H1 (cell line): Measurements from ENCODE around the gene CACNA2D3. TPM values are rescaled to one million over a fixed set of nuclear protein-coding genes. Genes with fewer than 3 reads are reported as not detected.
A peak's percentile ranks its signal among the peaks of the same experiment; 100 is the strongest.

Experiments used
- CTCF ChIA-PET: fragments of 300-600 bp; sonication (Branson Sonifier 250); formaldehyde crosslinking; loops from one replicate; lab custom pipeline; 2021; ENCODE audit not compliant: partially characterized antibody; lab: Charles Lee
- POLR2A ChIA-PET: fragments of 300-600 bp; sonication (Branson Sonifier 250); formaldehyde crosslinking; loops from one replicate; lab custom pipeline; 2021; ENCODE audit warnings: inconsistent platforms; ENCODE audit not compliant: partially characterized antibody; lab: Charles Lee
- DNase-seq, 2 experiments: peaks; one replicate each; pipeline versions ENCODE4 v3.0.0 to v3.0.0-alpha.2; 2010 to 2022; ENCODE audit warnings: low spot score in 2 of 2, low read depth in 1 of 2, mixed read lengths in 1 of 2
- FAIRE-seq: peaks from 2 replicates; lab custom pipeline; 2011; peaks lifted over from hg19 to GRCh38; lab: Jason Lieb, UNC
- H2AFZ ChIP-seq: 2 replicates; pipeline ENCODE4 v1.8.1; 2012; ENCODE audit warnings: low read length, inconsistent platforms
- H2AK5ac ChIP-seq: 2 replicates; pipeline ENCODE4 v1.6.1; 2013; ENCODE audit warnings: low read depth, low read length
- H2BK120ac ChIP-seq: replicated peaks from 2 replicates; pipeline ENCODE3; 2013; ENCODE audit warnings: low read depth, low read length, inconsistent platforms
- H2BK12ac ChIP-seq: 2 replicates; pipeline ENCODE4 v1.6.1; 2013; ENCODE audit warnings: low read depth, low read length
- H2BK15ac ChIP-seq: 2 replicates; pipeline ENCODE4 v1.6.1; 2013; ENCODE audit warnings: low read length
- H2BK20ac ChIP-seq: 2 replicates; pipeline ENCODE4 v1.6.1; 2013; ENCODE audit warnings: low read length
- H2BK5ac ChIP-seq: 2 replicates; pipeline ENCODE4 v1.6.1; 2013; ENCODE audit warnings: low read depth, low read length
- H3K14ac ChIP-seq: 2 replicates; pipeline ENCODE4 v1.6.1; 2013; ENCODE audit warnings: inconsistent platforms; ENCODE audit not compliant: insufficient read length
- H3K18ac ChIP-seq: 2 replicates; pipeline ENCODE4 v1.6.1; 2013; ENCODE audit warnings: low read length; ENCODE audit errors: extremely low read depth
- H3K23ac ChIP-seq: 2 replicates; pipeline ENCODE4 v1.6.1; 2013; ENCODE audit warnings: inconsistent platforms; ENCODE audit not compliant: insufficient read length
- H3K23me2 ChIP-seq: 2 replicates; pipeline ENCODE4 v1.6.1; 2013; ENCODE audit warnings: low read depth, low read length
- H3K27ac ChIP-seq: 2 replicates; pipeline ENCODE4 v1.6.1; 2011; ENCODE audit warnings: low read depth, low read length, inconsistent platforms
- H3K27me3 ChIP-seq, 4 experiments: replicated peaks in 1 of 4; 1 replicate in 1 of 4; 2 replicates in 3 of 4; pipeline versions ENCODE4 v1.6.1 to v1.8.1; 2011 to 2013; ENCODE audit warnings: low read length in 3 of 4, mild to moderate bottlenecking in 3 of 4, inconsistent platforms in 2 of 4, mixed read lengths in 2 of 4, moderate library complexity in 1 of 4; ENCODE audit not compliant: control insufficient read depth in 3 of 4, insufficient read depth in 3 of 4; ENCODE audit errors: extremely low read depth in 1 of 4
- H3K36me3 ChIP-seq, 4 experiments: 2 replicates each; pipeline versions ENCODE4 v1.6.1 to v1.8.1; 2011 to 2013; ENCODE audit warnings: mild to moderate bottlenecking in 4 of 4, low read length in 3 of 4, moderate library complexity in 2 of 4, control low read depth in 1 of 4, inconsistent platforms in 1 of 4; ENCODE audit not compliant: insufficient read depth in 4 of 4, control insufficient read depth in 2 of 4
- H3K4ac ChIP-seq: replicated peaks from 2 replicates; pipeline ENCODE3; 2013; ENCODE audit warnings: low read length, low read depth, mixed read lengths, inconsistent platforms; ENCODE audit not compliant: insufficient read length
- H3K4me1 ChIP-seq, 4 experiments: replicated peaks in 1 of 4; 1 replicate in 1 of 4; 2 replicates in 3 of 4; pipeline versions ENCODE4 v1.6.1 to v1.8.1; 2011 to 2013; ENCODE audit warnings: low read length in 3 of 4, inconsistent platforms in 2 of 4, mixed read lengths in 1 of 4; ENCODE audit not compliant: insufficient read depth in 4 of 4, control insufficient read depth in 3 of 4
- H3K4me2 ChIP-seq, 2 experiments: 2 replicates each; pipeline versions ENCODE4 v1.6.1 to v1.8.1; 2011 to 2013; ENCODE audit warnings: low read depth in 2 of 2, low read length in 2 of 2, control low read depth in 1 of 2, inconsistent platforms in 1 of 2, mild to moderate bottlenecking in 1 of 2; ENCODE audit not compliant: insufficient read depth in 1 of 2
- H3K4me3 ChIP-seq, 4 experiments: fragments of 200-600, 300-600 bp in 1 of 4; sonication (generic), shearing (Covaris generic), sonication (Bioruptor Twin) in 1 of 4; 2 replicates each; pipeline versions ENCODE4 v1.5.1 to v1.8.1; 2011 to 2016; ENCODE audit warnings: low read length in 4 of 4, low read depth in 3 of 4, control low read depth in 2 of 4, inconsistent platforms in 2 of 4, mild to moderate bottlenecking in 2 of 4, mixed read lengths in 1 of 4, moderate library complexity in 1 of 4; ENCODE audit not compliant: insufficient read depth in 2 of 4; ENCODE audit errors: extremely low read depth in 1 of 4
- H3K56ac ChIP-seq: replicated peaks from 2 replicates; pipeline ENCODE3; 2013; ENCODE audit warnings: low read depth, mild to moderate bottlenecking, mixed read lengths, low read length, inconsistent platforms; ENCODE audit not compliant: insufficient read length
- H3K79me1 ChIP-seq: 2 replicates; pipeline ENCODE4 v1.6.1; 2013; ENCODE audit warnings: low read depth, low read length, control low read depth
- H3K79me2 ChIP-seq, 2 experiments: 2 replicates each; pipeline versions ENCODE4 v1.6.1 to v1.8.1; 2012 to 2013; ENCODE audit warnings: low read length in 2 of 2, mild to moderate bottlenecking in 2 of 2, inconsistent platforms in 1 of 2; ENCODE audit not compliant: insufficient read depth in 2 of 2, control insufficient read depth in 1 of 2
- H3K9ac ChIP-seq, 4 experiments: replicated peaks in 1 of 4; 1 replicate in 1 of 4; 2 replicates in 3 of 4; pipeline versions ENCODE4 v1.6.1 to v1.8.1; 2011 to 2013; ENCODE audit warnings: low read depth in 3 of 4, low read length in 3 of 4, control low read depth in 2 of 4, mild to moderate bottlenecking in 2 of 4, moderate library complexity in 2 of 4, inconsistent platforms in 1 of 4; ENCODE audit errors: extremely low read depth in 1 of 4
- H3K9me3 ChIP-seq, 2 experiments: 2 replicates each; pipeline versions ENCODE4 v1.6.1 to v1.8.1; 2012 to 2013; ENCODE audit warnings: mild to moderate bottlenecking in 2 of 2, moderate library complexity in 2 of 2, control low read depth in 1 of 2, inconsistent platforms in 1 of 2, low read depth in 1 of 2, low read length in 1 of 2, mixed read lengths in 1 of 2; ENCODE audit not compliant: insufficient read depth in 2 of 2
- H4K20me1 ChIP-seq, 2 experiments: replicated peaks in 1 of 2; 2 replicates each; pipeline versions ENCODE3 to v1.8.1; 2011 to 2013; ENCODE audit warnings: inconsistent platforms in 2 of 2, low read length in 2 of 2, mild to moderate bottlenecking in 1 of 2; ENCODE audit not compliant: insufficient read depth in 2 of 2, control insufficient read depth in 1 of 2
- H4K5ac ChIP-seq: 2 replicates; pipeline ENCODE4 v1.6.1; 2013; ENCODE audit warnings: low read length, low read depth, mixed read lengths, inconsistent platforms; ENCODE audit not compliant: insufficient read length
- H4K8ac ChIP-seq: 2 replicates; pipeline ENCODE4 v1.8.0; 2013; ENCODE audit warnings: mild to moderate bottlenecking, moderate library complexity, low read length, inconsistent platforms; ENCODE audit not compliant: insufficient read depth; ENCODE audit errors: extremely low read depth
- H4K91ac ChIP-seq: replicated peaks from 2 replicates; pipeline ENCODE3; 2013; ENCODE audit warnings: low read length, mixed read lengths, inconsistent platforms; ENCODE audit not compliant: insufficient read length
- ASH2L ChIP-seq: fragments of 200-600, 300-600 bp; sonication (generic); IDR thresholded peaks from one replicate; pipeline ENCODE4 v1.7.1; 2017; ENCODE audit warnings: low read length
- CHD1 ChIP-seq: IDR thresholded peaks from 2 replicates; pipeline ENCODE4 v1.6.1; 2012; ENCODE audit warnings: low read depth, low read length, improper control_type of control experiment
- CTCF ChIP-seq, 3 experiments: IDR thresholded peaks; 1 replicate in 2 of 3; 2 replicates in 1 of 3; pipeline versions ENCODE4 v1.5.1 to v1.6.1; 2011; ENCODE audit warnings: low read length in 3 of 3, mild to moderate bottlenecking in 3 of 3, inconsistent platforms in 2 of 3, low read depth in 1 of 3, moderate library complexity in 1 of 3; ENCODE audit not compliant: insufficient read depth in 1 of 3; ENCODE audit errors: control extremely low read depth in 1 of 3
- HDAC6 ChIP-seq: IDR thresholded peaks from one replicate; pipeline ENCODE4 v1.7.1; 2012; ENCODE audit warnings: low read depth, mild to moderate bottlenecking, inconsistent platforms, low read length, moderate library complexity
- NANOG ChIP-seq: IDR thresholded peaks from 2 replicates; pipeline ENCODE4 v1.6.1; 2011; ENCODE audit warnings: low read length, low read depth, mild to moderate bottlenecking, inconsistent platforms; ENCODE audit not compliant: insufficient read depth, poor library complexity, severe bottlenecking
- SIRT6 ChIP-seq: IDR thresholded peaks from one replicate; pipeline ENCODE4 v1.7.1; 2012; ENCODE audit warnings: low read length, inconsistent platforms
- SIX5 ChIP-seq: IDR thresholded peaks from 2 replicates; pipeline ENCODE4 v1.6.1; 2011; ENCODE audit warnings: mild to moderate bottlenecking, low read depth, low read length
- SP4 ChIP-seq: IDR thresholded peaks from 2 replicates; pipeline ENCODE4 v1.6.1; 2012; ENCODE audit warnings: low read length, inconsistent platforms
- WGBS, 2 experiments: shearing (Covaris generic) in 1 of 2; methylation state at CpG; one replicate each; pipeline versions ENCODE4 v1.1.6 to v1.1.7; 2013 to 2015; ENCODE audit warnings: low lambda C conversion rate in 2 of 2, mixed read lengths in 2 of 2, inconsistent platforms in 1 of 2, low coverage in 1 of 2, missing lambda C conversion rate in 1 of 2; ENCODE audit not compliant: insufficient replicate concordance in 2 of 2, insufficient coverage in 1 of 2, insufficient read length in 1 of 2; ENCODE audit errors: extremely low coverage in 1 of 2, missing lambda C conversion rate in 1 of 2; 5-methylcytosine and 5-hydroxymethylcytosine counted together
- polyA plus RNA-seq, 7 experiments: library from polyadenylated mRNA; depleted of rRNA in 3 of 7; stranded (reverse) in 5 of 7; unstranded in 2 of 7; fragments of >200 nt in 5 of 7; fragments of 200-250 nt in 2 of 7; gene quantifications; 1 replicate in 5 of 7; 2 replicates in 1 of 7; 4 replicates in 1 of 7; pipeline versions ENCODE4 v1.2.1 to v1.2.3, GENCODE V29; 2011 to 2013; ENCODE audit warnings: missing spikeins in 2 of 7, mixed read lengths in 2 of 7
- total RNA-seq: library from RNA; stranded (reverse); fragmentation: NEBNext Ultra II Directional; extraction: Animal tissue kit (Norgen Biotek cat#: 25700); gene quantifications from 2 replicates; pipeline ENCODE4 v1.2.1, GENCODE V29; 2021

CACNA2D3 gene
- total and polyA plus RNA-seq, 2 of the 8 experiments (the other 6 are each of a cell fraction or from before 2014, with no cell fraction given), result 1.5 to 1.8 TPM

DNA sequence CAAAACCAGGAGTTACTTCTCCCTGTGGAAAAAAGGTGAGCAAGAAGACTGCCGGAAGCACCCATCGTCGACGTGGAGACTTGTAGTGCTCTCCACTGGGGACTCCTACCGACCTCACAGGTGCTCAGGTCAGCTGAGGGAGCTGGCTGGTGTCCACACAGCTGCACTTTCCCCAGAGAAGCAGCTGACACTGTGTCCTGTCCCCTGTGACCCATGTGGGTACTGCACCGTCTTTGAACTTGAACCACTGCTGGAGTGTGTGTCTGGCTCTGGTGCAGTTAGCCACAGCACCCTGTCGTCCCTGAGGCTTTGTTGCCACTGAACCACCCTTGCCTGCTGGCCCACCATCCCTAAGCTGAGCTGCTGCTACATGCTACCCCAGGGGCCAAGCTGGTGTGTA lies 270.8 kb downstream of the CACNA2D3 start:
- H2BK120ac ChIP-seq, result no peak overlapping the region
- TF ChIP-seq CTCF (IDR thresholded peaks at IDR 0.05; ENCODE audit: control extremely low read depth in 1 of 3, insufficient read depth in 1 of 3, low read depth in 1 of 3, low read length in 3 of 3), result no peak
- no peak for TF ChIP-seq ASH2L
- TF ChIP-seq CHD1, result no peak
- TF ChIP-seq SP4, result no peak
- TF ChIP-seq HDAC6, result no peak
- TF ChIP-seq NANOG, result no peak
- TF ChIP-seq SIRT6, result no peak
- TF ChIP-seq SIX5, result no peak

More for the DNA sequence above, 270.8 kb downstream of the CACNA2D3 start:
- Histone ChIP-seq H3K79me1 (no peaks in the 10 kb centered on the region), H3K27ac (no peak overlapping the region), H4K5ac (no peak overlapping the region), H3K4me3 (no peak overlapping the region), H4K20me1 (no peaks in the 10 kb centered on the region), H3K56ac (no peak overlapping the region), H3K9ac (no peak overlapping the region; a peak in 1 of 7 replicates), H3K9me3 (no peaks in the 10 kb centered on the region), H3K23me2 (no peaks in the 10 kb centered on the region), H2AK5ac (no peak overlapping the region), H3K4me2 (no peak overlapping the region), H2AFZ (no peak overlapping the region), H4K91ac (peak overlapping the region; percentile 42), H3K18ac (no peak overlapping the region), H4K8ac (no peak overlapping the region), H3K4me1 (no peaks in the 10 kb centered on the region), H2BK5ac (no peak overlapping the region), H2BK12ac (no peak overlapping the region), H3K79me2 (no peaks in the 10 kb centered on the region), H3K4ac (no peak overlapping the region), H3K14ac (no peak overlapping the region), H3K36me3 (no peaks in the 10 kb centered on the region), H3K27me3 (no peaks in the 10 kb centered on the region), H2BK15ac (no peak overlapping the region), H3K23ac (no peak overlapping the region), H2BK20ac (no peak overlapping the region)
- ChIA-PET CTCF (interaction anchor here (0.7 to 1.9 kb wide), 5 partner anchors 8 to 145 kb away, joined by 3 to 9 read pairs (median 3); no protein-coding TSS in a partner anchor), POLR2A (no interaction called here)
- FAIRE-seq (no peak), DNase-seq (no peak)
- WGBS, 2 experiments, result 83% methylated on average over 7 of the region's 7 CpGs; no CpG with 5 or more reads in 1 of the 2 experiments
